SK-N-SH treated with all-trans-retinoic acid at 6 μM for 48 hours (cell line): ENCODE measurements around the gene PCDH9.
A peak's percentile ranks its signal among the peaks of the same experiment; 100 is the strongest.
"Not testable (repeated sequence)": the region's sequence is repeated elsewhere in the genome, so short reads cannot be mapped to it uniquely, and the experiment has no call there.

ENCODE experiments used
- ATAC-seq: fragments of 200-7000 bp; cut with Tn5 transposase; 3 replicates; pipeline ENCODE4 v1.9.1; 2020; ENCODE audit warnings: mild to moderate bottlenecking, moderate library complexity
- BACH2 ChIP-seq: fragments of 250-450 bp; sonication (Bioruptor Pico); IDR thresholded peaks from 2 replicates; pipeline ENCODE4 v1.9.0; 2021; ENCODE audit warnings: mild to moderate bottlenecking, borderline replicate concordance
- CSDC2 ChIP-seq: fragments of 250-450 bp; sonication (Bioruptor Pico); IDR thresholded peaks from 2 replicates; pipeline ENCODE4 v1.5.0; 2020; ENCODE audit warnings: mild to moderate bottlenecking, moderate library complexity
- ESRRG ChIP-seq: fragments of 250-450 bp; sonication (Bioruptor Pico); IDR thresholded peaks from 2 replicates; pipeline ENCODE4 v1.6.1; 2021; ENCODE audit warnings: mild to moderate bottlenecking
- GLIS3 ChIP-seq: fragments of 250-450 bp; sonication (Bioruptor Pico); IDR thresholded peaks from 2 replicates; pipeline ENCODE4 v1.5.0; 2020; ENCODE audit warnings: mild to moderate bottlenecking, moderate library complexity
- PPARA ChIP-seq: fragments of 250-450 bp; sonication (Bioruptor Pico); IDR thresholded peaks from 2 replicates; pipeline ENCODE4 v1.5.0; 2020; ENCODE audit warnings: mild to moderate bottlenecking, borderline replicate concordance
- RARB ChIP-seq: fragments of 250-450 bp; sonication (Bioruptor Pico); IDR thresholded peaks from 2 replicates; pipeline ENCODE4 v1.8.0; 2021; ENCODE audit warnings: mild to moderate bottlenecking, moderate library complexity
- SNAI2 ChIP-seq: fragments of 250-450 bp; sonication (Bioruptor Pico); IDR thresholded peaks from 2 replicates; pipeline ENCODE4 v1.5.0; 2020; ENCODE audit warnings: mild to moderate bottlenecking, moderate library complexity
- TOX ChIP-seq: fragments of 250-450 bp; sonication (Bioruptor Pico); IDR thresholded peaks from 2 replicates; pipeline ENCODE4 v1.8.0; 2021; ENCODE audit warnings: mild to moderate bottlenecking, moderate library complexity, borderline replicate concordance
- ZC3H10 ChIP-seq: fragments of 250-450 bp; sonication (Bioruptor Pico); IDR thresholded peaks from 2 replicates; pipeline ENCODE4 v1.5.1; 2021; ENCODE audit warnings: mild to moderate bottlenecking, moderate library complexity
- ZFP3 ChIP-seq: fragments of 250-450 bp; sonication (Bioruptor Pico); IDR thresholded peaks from 2 replicates; pipeline ENCODE4 v1.5.0; 2020; ENCODE audit warnings: mild to moderate bottlenecking, moderate library complexity
- ZFP30 ChIP-seq: fragments of 450-650 bp; formaldehyde crosslinking; IDR thresholded peaks from 2 replicates; pipeline ENCODE4 v1.5.0; 2022; ENCODE audit warnings: mild to moderate bottlenecking, moderate library complexity
- ZNF565 ChIP-seq: fragments of 450-650 bp; formaldehyde crosslinking; conservative IDR thresholded peaks from 2 replicates; pipeline ENCODE4 v1.5.0; 2020; ENCODE audit warnings: low read depth, mild to moderate bottlenecking, moderate library complexity
- ZNF8 ChIP-seq: fragments of 450-650 bp; formaldehyde crosslinking; IDR thresholded peaks from 2 replicates; pipeline ENCODE4 v1.5.0; 2020; ENCODE audit warnings: mild to moderate bottlenecking, moderate library complexity
- TF ChIP-seq, protein P1 (sequence below): fragments of 250-450 bp; sonication (Bioruptor Pico); IDR thresholded peaks from 2 replicates; pipeline ENCODE4 v1.5.1; 2021; ENCODE audit warnings: mild to moderate bottlenecking, moderate library complexity
- TF ChIP-seq, protein P2 (sequence below): fragments of 250-450 bp; sonication (Bioruptor Pico); IDR thresholded peaks from 2 replicates; pipeline ENCODE4 v1.8.0; 2021; ENCODE audit warnings: low read depth, mild to moderate bottlenecking, moderate library complexity, borderline replicate concordance
- TF ChIP-seq, protein P3 (sequence below): fragments of 250-450 bp; sonication (Bioruptor Pico); IDR thresholded peaks from 2 replicates; pipeline ENCODE4 v1.8.0; 2020; ENCODE audit warnings: mild to moderate bottlenecking, moderate library complexity, borderline replicate concordance
- TF ChIP-seq, protein P4 (sequence below): fragments of 250-450 bp; sonication (Bioruptor Pico); IDR thresholded peaks from 2 replicates; pipeline ENCODE4 v1.5.0; 2020; ENCODE audit warnings: mild to moderate bottlenecking, moderate library complexity

Gene PCDH9

DNA sequence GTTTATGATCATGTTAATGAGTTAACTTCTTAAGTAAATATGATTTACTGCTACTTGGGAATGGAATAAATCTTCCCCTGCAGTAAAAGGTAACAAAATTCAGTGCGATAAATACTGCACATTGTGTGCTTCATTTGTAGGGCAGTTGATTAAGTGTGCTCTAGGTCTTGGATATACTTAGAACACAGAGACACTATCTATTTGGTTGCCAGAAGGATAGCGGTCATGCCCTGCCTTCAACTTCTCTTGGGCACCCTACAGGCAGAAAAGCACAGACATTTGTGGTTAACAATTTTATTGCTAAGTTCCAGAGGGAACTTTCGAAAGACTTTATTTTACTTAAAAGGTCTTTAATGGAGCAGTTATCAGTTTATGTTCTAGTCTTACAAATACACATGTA lies 605.8 kb downstream of the PCDH9 start:
- no peak for ATAC-seq
- TF ChIP-seq SNAI2 = no peak
- no peak for TF ChIP-seq CSDC2 (CRISPR knock-in tag)
- TF ChIP-seq ZNF8 = no peak
- TF ChIP-seq, protein P1, sequence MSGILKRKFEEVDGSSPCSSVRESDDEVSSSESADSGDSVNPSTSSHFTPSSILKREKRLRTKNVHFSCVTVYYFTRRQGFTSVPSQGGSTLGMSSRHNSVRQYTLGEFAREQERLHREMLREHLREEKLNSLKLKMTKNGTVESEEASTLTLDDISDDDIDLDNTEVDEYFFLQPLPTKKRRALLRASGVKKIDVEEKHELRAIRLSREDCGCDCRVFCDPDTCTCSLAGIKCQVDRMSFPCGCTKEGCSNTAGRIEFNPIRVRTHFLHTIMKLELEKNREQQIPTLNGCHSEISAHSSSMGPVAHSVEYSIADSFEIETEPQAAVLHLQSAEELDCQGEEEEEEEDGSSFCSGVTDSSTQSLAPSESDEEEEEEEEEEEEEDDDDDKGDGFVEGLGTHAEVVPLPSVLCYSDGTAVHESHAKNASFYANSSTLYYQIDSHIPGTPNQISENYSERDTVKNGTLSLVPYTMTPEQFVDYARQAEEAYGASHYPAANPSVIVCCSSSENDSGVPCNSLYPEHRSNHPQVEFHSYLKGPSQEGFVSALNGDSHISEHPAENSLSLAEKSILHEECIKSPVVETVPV = no peak
- TF ChIP-seq, protein P2, sequence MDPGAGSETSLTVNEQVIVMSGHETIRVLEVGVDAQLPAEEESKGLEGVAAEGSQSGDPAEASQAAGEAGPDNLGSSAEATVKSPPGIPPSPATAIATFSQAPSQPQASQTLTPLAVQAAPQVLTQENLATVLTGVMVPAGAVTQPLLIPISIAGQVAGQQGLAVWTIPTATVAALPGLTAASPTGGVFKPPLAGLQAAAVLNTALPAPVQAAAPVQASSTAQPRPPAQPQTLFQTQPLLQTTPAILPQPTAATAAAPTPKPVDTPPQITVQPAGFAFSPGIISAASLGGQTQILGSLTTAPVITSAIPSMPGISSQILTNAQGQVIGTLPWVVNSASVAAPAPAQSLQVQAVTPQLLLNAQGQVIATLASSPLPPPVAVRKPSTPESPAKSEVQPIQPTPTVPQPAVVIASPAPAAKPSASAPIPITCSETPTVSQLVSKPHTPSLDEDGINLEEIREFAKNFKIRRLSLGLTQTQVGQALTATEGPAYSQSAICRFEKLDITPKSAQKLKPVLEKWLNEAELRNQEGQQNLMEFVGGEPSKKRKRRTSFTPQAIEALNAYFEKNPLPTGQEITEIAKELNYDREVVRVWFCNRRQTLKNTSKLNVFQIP (CRISPR knock-in tag) = no peak
- no peak for TF ChIP-seq BACH2 (CRISPR knock-in tag)
- TF ChIP-seq, protein P3, sequence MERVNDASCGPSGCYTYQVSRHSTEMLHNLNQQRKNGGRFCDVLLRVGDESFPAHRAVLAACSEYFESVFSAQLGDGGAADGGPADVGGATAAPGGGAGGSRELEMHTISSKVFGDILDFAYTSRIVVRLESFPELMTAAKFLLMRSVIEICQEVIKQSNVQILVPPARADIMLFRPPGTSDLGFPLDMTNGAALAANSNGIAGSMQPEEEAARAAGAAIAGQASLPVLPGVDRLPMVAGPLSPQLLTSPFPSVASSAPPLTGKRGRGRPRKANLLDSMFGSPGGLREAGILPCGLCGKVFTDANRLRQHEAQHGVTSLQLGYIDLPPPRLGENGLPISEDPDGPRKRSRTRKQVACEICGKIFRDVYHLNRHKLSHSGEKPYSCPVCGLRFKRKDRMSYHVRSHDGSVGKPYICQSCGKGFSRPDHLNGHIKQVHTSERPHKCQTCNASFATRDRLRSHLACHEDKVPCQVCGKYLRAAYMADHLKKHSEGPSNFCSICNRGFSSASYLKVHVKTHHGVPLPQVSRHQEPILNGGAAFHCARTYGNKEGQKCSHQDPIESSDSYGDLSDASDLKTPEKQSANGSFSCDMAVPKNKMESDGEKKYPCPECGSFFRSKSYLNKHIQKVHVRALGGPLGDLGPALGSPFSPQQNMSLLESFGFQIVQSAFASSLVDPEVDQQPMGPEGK = no peak
- no peak for TF ChIP-seq ZC3H10 (CRISPR knock-in tag)
- no peak for TF ChIP-seq RARB (CRISPR knock-in tag)
- TF ChIP-seq ESRRG (CRISPR knock-in tag) = no peak
- no peak for TF ChIP-seq PPARA (CRISPR knock-in tag)
- no peak for TF ChIP-seq ZFP3 (CRISPR knock-in tag)
- no peak for TF ChIP-seq ZFP30

DNA sequence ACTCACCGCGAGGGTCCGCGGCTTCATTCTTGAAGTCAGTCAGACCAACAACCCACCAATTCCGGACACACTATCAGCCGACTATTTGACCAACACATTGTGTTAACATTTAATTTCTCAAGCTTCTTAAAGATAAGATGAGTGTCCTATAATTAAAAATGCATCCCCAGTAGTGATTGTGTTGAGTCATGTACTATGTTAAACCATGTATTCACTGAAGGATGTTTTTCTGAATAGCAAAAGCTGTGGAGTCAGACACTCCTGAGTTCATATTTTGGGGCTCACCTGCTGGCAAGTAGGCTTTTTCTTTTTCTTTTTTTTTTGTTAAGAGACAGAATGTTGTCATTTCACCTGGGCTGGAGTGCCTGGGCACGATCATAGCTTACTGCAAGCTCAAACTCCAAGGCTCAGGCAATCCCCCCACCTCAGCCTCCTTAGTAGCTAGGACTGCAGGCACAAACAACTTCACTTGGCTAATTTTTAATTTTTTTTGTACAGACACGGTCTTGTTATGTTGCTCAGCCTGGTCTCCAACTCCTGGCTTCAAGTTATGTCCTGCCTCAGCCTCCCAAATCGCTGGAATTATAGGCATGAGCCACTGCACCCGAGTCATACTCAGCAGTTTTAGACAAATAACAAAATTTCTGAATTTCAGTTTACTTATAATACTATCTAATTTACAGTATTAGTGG lies 606.9 kb downstream of the PCDH9 start:
- TF ChIP-seq, protein P1 = no peak
- TF ChIP-seq GLIS3 (CRISPR knock-in tag) (no peak), ZFP3 (CRISPR knock-in tag) (no peak)
- no peak for ATAC-seq

DNA sequence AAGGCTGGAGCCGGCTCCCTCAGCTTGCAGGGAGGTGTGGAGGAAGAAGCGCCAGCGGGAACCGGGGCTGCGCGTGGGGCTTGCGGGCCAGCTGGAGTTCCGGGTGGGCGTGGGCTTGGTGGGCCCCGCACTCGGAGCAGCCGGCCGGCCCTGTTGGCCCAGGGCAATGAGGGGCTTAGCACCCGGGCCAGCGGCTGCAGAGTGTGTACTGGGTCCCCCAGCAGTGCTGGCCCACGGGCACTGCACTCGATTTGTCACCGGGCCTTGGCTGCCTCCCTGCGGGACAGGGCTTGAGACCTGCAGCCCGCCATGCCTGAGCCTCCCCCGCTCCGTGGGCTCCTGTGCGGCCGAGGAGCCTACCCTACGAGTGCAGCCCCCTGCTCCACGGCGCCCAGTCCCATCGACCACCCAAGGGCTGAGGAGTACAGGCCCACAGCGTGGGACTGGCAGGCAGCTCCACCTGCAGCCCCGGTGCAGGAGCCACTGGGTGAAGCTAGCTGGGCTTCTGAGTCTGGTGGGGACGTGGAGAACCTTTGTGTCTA lies 608.2 kb downstream of the PCDH9 start:
- not testable (repeated sequence) for ATAC-seq

DNA sequence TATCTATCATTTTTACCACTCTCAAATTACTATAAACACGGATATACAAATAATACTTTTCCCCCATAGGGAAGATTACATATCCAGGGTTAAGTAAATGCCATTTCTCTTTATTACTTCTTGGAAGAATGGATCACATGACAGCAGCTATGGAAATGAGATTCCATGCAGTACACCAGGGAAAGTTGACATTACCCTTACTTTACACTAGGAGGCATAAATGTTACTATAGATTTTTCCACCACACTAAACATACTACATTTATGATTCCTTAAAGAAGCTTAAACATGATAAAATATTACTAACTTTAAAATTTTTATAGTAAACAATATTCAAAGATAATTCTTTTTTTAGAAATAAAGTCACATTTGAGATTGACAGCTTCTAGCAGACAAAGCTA lies 611.4 kb downstream of the PCDH9 start:
- peak; percentile 86 for ATAC-seq
- TF ChIP-seq SNAI2 = no peak
- no peak for TF ChIP-seq TOX (CRISPR knock-in tag)
- TF ChIP-seq GLIS3 (CRISPR knock-in tag) = no peak
- TF ChIP-seq RARB (CRISPR knock-in tag) = no peak
- TF ChIP-seq, protein P1 = no peak
- TF ChIP-seq, protein P3 = no peak
- TF ChIP-seq ZC3H10 (CRISPR knock-in tag) = no peak
- no peak for TF ChIP-seq ZFP30
- TF ChIP-seq CSDC2 (CRISPR knock-in tag) = no peak
- TF ChIP-seq PPARA (CRISPR knock-in tag) = no peak
- no peak for TF ChIP-seq ZNF8
- TF ChIP-seq, protein P4, sequence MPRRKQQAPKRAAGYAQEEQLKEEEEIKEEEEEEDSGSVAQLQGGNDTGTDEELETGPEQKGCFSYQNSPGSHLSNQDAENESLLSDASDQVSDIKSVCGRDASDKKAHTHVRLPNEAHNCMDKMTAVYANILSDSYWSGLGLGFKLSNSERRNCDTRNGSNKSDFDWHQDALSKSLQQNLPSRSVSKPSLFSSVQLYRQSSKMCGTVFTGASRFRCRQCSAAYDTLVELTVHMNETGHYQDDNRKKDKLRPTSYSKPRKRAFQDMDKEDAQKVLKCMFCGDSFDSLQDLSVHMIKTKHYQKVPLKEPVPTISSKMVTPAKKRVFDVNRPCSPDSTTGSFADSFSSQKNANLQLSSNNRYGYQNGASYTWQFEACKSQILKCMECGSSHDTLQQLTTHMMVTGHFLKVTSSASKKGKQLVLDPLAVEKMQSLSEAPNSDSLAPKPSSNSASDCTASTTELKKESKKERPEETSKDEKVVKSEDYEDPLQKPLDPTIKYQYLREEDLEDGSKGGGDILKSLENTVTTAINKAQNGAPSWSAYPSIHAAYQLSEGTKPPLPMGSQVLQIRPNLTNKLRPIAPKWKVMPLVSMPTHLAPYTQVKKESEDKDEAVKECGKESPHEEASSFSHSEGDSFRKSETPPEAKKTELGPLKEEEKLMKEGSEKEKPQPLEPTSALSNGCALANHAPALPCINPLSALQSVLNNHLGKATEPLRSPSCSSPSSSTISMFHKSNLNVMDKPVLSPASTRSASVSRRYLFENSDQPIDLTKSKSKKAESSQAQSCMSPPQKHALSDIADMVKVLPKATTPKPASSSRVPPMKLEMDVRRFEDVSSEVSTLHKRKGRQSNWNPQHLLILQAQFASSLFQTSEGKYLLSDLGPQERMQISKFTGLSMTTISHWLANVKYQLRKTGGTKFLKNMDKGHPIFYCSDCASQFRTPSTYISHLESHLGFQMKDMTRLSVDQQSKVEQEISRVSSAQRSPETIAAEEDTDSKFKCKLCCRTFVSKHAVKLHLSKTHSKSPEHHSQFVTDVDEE (CRISPR knock-in tag) = no peak
- no peak for TF ChIP-seq BACH2 (CRISPR knock-in tag)
- no peak for TF ChIP-seq ZNF565 (CRISPR knock-in tag)
- TF ChIP-seq, all 23 proteins: peak for 0
